ENCODE measurements around the gene NCF2. TPM values are rescaled to one million over a fixed set of nuclear protein-coding genes. Genes with fewer than 3 reads are reported as not detected.

Gene NCF2
- total RNA-seq, 1 donor from 2014 or later, result 2.7 TPM

DNA sequence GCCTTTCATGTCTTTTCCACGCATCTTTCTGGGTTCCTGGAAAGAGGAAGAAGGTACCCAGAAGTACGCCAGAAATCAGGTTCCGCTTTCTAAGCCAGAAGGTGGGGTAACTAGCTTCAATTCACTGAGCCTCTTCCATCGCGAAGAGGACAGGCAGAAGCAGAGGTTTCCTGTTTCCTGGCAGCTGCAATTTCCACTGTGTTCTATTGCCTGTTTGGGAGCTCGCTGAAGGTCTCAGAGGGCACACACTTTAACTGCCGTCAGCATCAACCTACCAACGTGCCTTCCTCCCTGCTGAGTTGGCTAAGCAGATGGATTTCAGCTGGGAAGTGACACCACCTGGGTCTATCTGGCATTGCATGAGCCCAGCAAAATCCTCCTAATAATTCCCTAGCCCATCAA lies 10.0 kb downstream of the NCF2 start:
- no peak for DNase-seq (ENCODE audit: low spot score)
- peaks cover 17% of the 10 kb centered on the region for H3K4me1 Mint-ChIP-seq (ENCODE audit: low read depth)
- H3K4me3 Mint-ChIP-seq (ENCODE audit: unreplicated experiment), result no peak overlapping the region

DNA sequence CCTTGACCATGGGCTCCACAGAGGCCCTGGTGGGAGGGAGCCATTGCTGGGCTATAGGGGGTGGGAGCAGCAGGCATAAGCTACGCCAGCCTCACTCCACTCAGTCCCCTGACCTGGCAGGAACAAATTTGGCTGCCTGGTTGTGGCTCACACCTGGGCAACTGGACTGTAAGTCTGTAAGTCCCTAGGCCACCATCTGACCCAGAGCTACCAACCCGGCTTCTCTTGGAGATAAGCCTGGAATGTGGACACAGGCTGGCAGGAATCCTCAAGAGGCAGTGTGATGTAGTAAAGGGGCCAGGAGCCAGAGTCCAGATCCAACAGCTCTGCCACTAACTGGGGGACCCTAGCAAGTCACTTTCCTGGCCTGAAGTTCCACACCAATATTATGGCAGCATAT lies 11.4 kb downstream of the NCF2 start:
- Mint-ChIP-seq H3K36me3 (ENCODE audit: low read depth) (no peaks in the 10 kb centered on the region), H3K27ac (ENCODE audit: unreplicated experiment) (no peak overlapping the region), H3K4me1 (ENCODE audit: low read depth) (peaks cover 26% of the 10 kb centered on the region), H3K9me3 (ENCODE audit: low read depth) (no peaks in the 10 kb centered on the region), H3K27me3 (ENCODE audit: low read depth) (no peaks in the 10 kb centered on the region), H3K4me3 (ENCODE audit: unreplicated experiment) (no peak overlapping the region)
- TF ChIP-seq, protein P1, sequence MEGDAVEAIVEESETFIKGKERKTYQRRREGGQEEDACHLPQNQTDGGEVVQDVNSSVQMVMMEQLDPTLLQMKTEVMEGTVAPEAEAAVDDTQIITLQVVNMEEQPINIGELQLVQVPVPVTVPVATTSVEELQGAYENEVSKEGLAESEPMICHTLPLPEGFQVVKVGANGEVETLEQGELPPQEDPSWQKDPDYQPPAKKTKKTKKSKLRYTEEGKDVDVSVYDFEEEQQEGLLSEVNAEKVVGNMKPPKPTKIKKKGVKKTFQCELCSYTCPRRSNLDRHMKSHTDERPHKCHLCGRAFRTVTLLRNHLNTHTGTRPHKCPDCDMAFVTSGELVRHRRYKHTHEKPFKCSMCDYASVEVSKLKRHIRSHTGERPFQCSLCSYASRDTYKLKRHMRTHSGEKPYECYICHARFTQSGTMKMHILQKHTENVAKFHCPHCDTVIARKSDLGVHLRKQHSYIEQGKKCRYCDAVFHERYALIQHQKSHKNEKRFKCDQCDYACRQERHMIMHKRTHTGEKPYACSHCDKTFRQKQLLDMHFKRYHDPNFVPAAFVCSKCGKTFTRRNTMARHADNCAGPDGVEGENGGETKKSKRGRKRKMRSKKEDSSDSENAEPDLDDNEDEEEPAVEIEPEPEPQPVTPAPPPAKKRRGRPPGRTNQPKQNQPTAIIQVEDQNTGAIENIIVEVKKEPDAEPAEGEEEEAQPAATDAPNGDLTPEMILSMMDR (IDR thresholded peaks at IDR 0.05), result no peak
- DNase-seq (ENCODE audit: low spot score), result no peak

More for the DNA sequence above, 10.0 kb downstream of the NCF2 start:
- H3K27me3 Mint-ChIP-seq (ENCODE audit: low read depth), result no peaks in the 10 kb centered on the region
- no peak overlapping the region for H3K27ac Mint-ChIP-seq (ENCODE audit: unreplicated experiment)
- H3K36me3 Mint-ChIP-seq (ENCODE audit: low read depth), result no peaks in the 10 kb centered on the region
- no peaks in the 10 kb centered on the region for H3K9me3 Mint-ChIP-seq (ENCODE audit: low read depth)
- TF ChIP-seq, protein P1 (IDR thresholded peaks at IDR 0.05), result peak; percentile 67

DNA sequence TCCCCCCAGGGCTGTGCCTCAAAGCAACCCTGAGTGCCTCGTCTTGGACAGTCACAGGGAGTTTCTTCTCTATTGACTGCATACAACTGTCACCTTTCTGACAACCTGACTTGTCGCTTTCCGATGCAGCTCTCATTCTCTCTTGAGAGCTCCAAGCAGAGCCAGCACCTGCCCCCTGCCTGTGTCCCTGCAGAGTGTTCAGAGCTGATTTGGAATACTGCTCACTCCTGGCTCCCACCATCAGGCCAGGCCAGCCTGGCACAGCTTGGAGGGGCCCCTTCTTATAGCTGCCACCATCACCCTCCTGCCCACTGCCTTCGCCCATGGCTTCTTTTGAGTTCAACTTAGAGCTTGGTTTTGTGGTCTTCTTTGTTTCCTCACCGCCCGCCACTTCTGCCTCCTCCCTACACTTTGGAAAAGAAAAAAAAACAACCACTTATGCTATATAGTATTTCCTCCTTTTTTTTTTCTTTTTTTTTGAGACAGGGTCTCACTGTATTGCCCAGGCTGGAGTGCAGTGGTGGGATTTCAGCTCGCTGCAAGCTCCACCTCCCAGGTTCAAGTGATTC lies 12.3 kb downstream of the NCF2 start:
- Mint-ChIP-seq H3K4me1 (ENCODE audit: low read depth) (peaks cover 26% of the 10 kb centered on the region), H3K9me3 (ENCODE audit: low read depth) (no peaks in the 10 kb centered on the region), H3K4me3 (ENCODE audit: unreplicated experiment) (no peak overlapping the region), H3K27me3 (ENCODE audit: low read depth) (no peaks in the 10 kb centered on the region), H3K27ac (ENCODE audit: unreplicated experiment) (no peak overlapping the region), H3K36me3 (ENCODE audit: low read depth) (no peaks in the 10 kb centered on the region)
- no peak for DNase-seq (ENCODE audit: low spot score)
- TF ChIP-seq, protein P1 (IDR thresholded peaks at IDR 0.05), result no peak

DNA sequence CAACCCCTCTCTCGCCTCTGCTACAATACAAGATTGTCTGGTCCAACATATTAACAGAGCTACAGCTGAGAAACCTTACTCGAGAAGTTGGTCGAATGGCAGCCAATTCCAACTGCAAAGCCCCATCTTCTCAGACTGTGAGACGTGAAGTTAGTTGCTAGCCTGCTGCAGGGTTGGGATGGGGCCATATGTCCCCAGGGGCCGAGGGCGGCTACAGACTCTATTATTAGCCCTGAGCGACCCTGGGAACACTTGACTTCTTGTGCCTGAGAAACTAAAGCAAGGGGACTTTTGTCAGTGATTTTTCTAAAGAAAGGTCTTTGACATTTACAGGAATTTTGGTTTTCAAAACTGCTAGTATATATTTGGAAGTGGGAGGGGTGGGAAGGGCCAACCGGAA lies 13.7 kb downstream of the NCF2 start:
- TF ChIP-seq, protein P1 (IDR thresholded peaks at IDR 0.05), result no peak
- Mint-ChIP-seq H3K27ac (ENCODE audit: unreplicated experiment) (peak overlapping the region; percentile 46), H3K36me3 (ENCODE audit: low read depth) (no peaks in the 10 kb centered on the region), H3K9me3 (ENCODE audit: low read depth) (no peaks in the 10 kb centered on the region), H3K27me3 (ENCODE audit: low read depth) (no peaks in the 10 kb centered on the region), H3K4me3 (ENCODE audit: unreplicated experiment) (no peak overlapping the region), H3K4me1 (ENCODE audit: low read depth) (peaks cover 33% of the 10 kb centered on the region)
- DNase-seq (ENCODE audit: low spot score), result no peak

DNA sequence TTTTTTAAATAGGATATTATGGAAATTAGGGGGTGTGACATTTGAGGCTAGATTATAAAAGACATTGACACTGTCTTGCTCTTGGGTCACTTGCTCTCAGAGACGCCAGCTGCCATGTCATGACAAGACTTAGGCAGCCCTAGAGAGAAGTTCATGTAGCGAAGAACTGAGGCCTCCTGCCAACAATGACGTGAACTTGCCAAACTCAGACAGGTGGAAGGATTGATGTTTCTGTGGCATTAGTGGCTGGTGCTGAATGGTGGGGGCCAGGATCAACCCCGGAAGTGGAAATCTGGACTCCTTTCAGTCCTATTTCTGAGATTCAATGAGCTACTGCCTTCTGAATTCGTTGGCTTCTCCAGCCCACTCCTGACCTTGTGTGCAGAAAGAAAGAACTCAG lies 14.7 kb downstream of the NCF2 start:
- Mint-ChIP-seq H3K4me1 (ENCODE audit: low read depth) (peaks cover 33% of the 10 kb centered on the region), H3K9me3 (ENCODE audit: low read depth) (no peaks in the 10 kb centered on the region), H3K27ac (ENCODE audit: unreplicated experiment) (no peak overlapping the region), H3K4me3 (ENCODE audit: unreplicated experiment) (no peak overlapping the region), H3K27me3 (ENCODE audit: low read depth) (no peaks in the 10 kb centered on the region), H3K36me3 (ENCODE audit: low read depth) (no peaks in the 10 kb centered on the region)
- TF ChIP-seq, protein P1 (IDR thresholded peaks at IDR 0.05), result no peak
- DNase-seq (ENCODE audit: low spot score), result no peak
